IMR-90 (cell line): Measurements from ENCODE around the gene PARPBP. TPM values are rescaled to one million over a fixed set of nuclear protein-coding genes. Genes with fewer than 3 reads are reported as not detected.

Experiments
- ATAC-seq: fragments of 200-7000 bp; cut with Tn5 transposase; 2 replicates; pipeline ENCODE4 v1.9.1; 2020; ENCODE audit warnings: low read depth, mild to moderate bottlenecking, moderate library complexity
- BruUV-seq: library from RNA; stranded (reverse); fragments of 400-500 nt; replicated peaks from 2 replicates; lab custom pipeline; 2021; lab: Mats Ljungman, UMichigan
- CTCF ChIA-PET: fragments of 300-600 bp; formaldehyde crosslinking; extraction: SDS; loops from one replicate; lab custom pipeline; 2021; ENCODE audit warnings: antibody characterized with exemption; lab: Yijun Ruan, JAX
- POLR2A ChIA-PET: fragments of 300-600 bp; sonication (Branson Sonifier 250); formaldehyde crosslinking; loops from one replicate; lab custom pipeline; 2022; ENCODE audit warnings: antibody characterized with exemption; ENCODE audit not compliant: unreplicated experiment; lab: Charles Lee
- DNase-seq: peaks from one replicate; pipeline ENCODE4 v3.0.0; 2013
- H2AFZ ChIP-seq: replicated peaks from 2 replicates; pipeline ENCODE3; 2013; ENCODE audit warnings: low read length, mild to moderate bottlenecking; ENCODE audit not compliant: poor library complexity
- H2AK5ac ChIP-seq: 2 replicates; pipeline ENCODE4 v1.6.1; 2013; ENCODE audit warnings: low read depth, low read length, inconsistent platforms
- H2AK9ac ChIP-seq: replicated peaks from 2 replicates; pipeline ENCODE3; 2013; ENCODE audit warnings: mild to moderate bottlenecking, low read depth, low read length, moderate library complexity; ENCODE audit not compliant: poor library complexity
- H2BK120ac ChIP-seq: 2 replicates; pipeline ENCODE4 v1.6.1; 2013; ENCODE audit warnings: low read depth, low read length, inconsistent platforms
- H2BK15ac ChIP-seq: 3 replicates; pipeline ENCODE4 v1.6.1; 2013; ENCODE audit warnings: low read depth, low read length, inconsistent platforms
- H2BK20ac ChIP-seq: 2 replicates; pipeline ENCODE4 v1.6.1; 2013; ENCODE audit warnings: low read depth, mild to moderate bottlenecking, inconsistent platforms, low read length, moderate library complexity
- H2BK5ac ChIP-seq: 2 replicates; pipeline ENCODE4 v1.6.1; 2013; ENCODE audit warnings: mild to moderate bottlenecking, low read depth, low read length, inconsistent platforms; ENCODE audit not compliant: poor library complexity, severe bottlenecking
- H3K14ac ChIP-seq: replicated peaks from 2 replicates; pipeline ENCODE4 v1.6.1; 2013; ENCODE audit warnings: low read depth, low read length, inconsistent platforms
- H3K18ac ChIP-seq: 2 replicates; pipeline ENCODE4 v1.6.1; 2013; ENCODE audit warnings: low read depth, low read length, control low read depth
- H3K23ac ChIP-seq: 2 replicates; pipeline ENCODE4 v1.6.1; 2013; ENCODE audit warnings: low read depth, low read length, inconsistent platforms
- H3K27ac ChIP-seq: 2 replicates; pipeline ENCODE4 v1.5.1; 2013; ENCODE audit warnings: mild to moderate bottlenecking, control low read depth, low read length; ENCODE audit not compliant: insufficient read depth
- H3K27me3 ChIP-seq: 2 replicates; pipeline ENCODE4 v1.6.1; 2013; ENCODE audit warnings: low read length; ENCODE audit not compliant: control insufficient read depth, insufficient read depth
- H3K36me3 ChIP-seq: 2 replicates; pipeline ENCODE4 v1.6.1; 2013; ENCODE audit warnings: low read length, mixed read lengths; ENCODE audit not compliant: control insufficient read depth, insufficient read depth
- H3K4ac ChIP-seq: 2 replicates; pipeline ENCODE4 v1.6.1; 2013; ENCODE audit warnings: low read depth, low read length, inconsistent platforms
- H3K4me1 ChIP-seq: 2 replicates; pipeline ENCODE4 v1.6.1; 2013; ENCODE audit warnings: low read length, mixed read lengths; ENCODE audit not compliant: control insufficient read depth, insufficient read depth
- H3K4me2 ChIP-seq: 2 replicates; pipeline ENCODE4 v1.6.1; 2013; ENCODE audit warnings: low read depth, mild to moderate bottlenecking, control low read depth, low read length, moderate library complexity
- H3K4me3 ChIP-seq: 2 replicates; pipeline ENCODE4 v1.5.1; 2013; ENCODE audit warnings: low read depth, mild to moderate bottlenecking, control low read depth, low read length, moderate library complexity; ENCODE audit not compliant: insufficient read depth
- H3K56ac ChIP-seq: 2 replicates; pipeline ENCODE4 v1.6.1; 2013; ENCODE audit warnings: low read length, inconsistent platforms; ENCODE audit not compliant: insufficient read depth; ENCODE audit errors: extremely low read depth
- H3K79me1 ChIP-seq, 2 experiments: 2 replicates each; pipeline ENCODE4 v1.6.1; 2013; ENCODE audit warnings: low read length in 2 of 2, inconsistent platforms in 1 of 2, low read depth in 1 of 2
- H3K9ac ChIP-seq: 2 replicates; pipeline ENCODE4 v1.6.1; 2013; ENCODE audit warnings: low read depth, low read length, control low read depth
- H3K9me1 ChIP-seq: 2 replicates; pipeline ENCODE4 v1.6.1; 2013; ENCODE audit warnings: low read length, inconsistent platforms; ENCODE audit not compliant: insufficient read depth
- H3K9me3 ChIP-seq: 2 replicates; pipeline ENCODE4 v1.6.1; 2013; ENCODE audit warnings: low read length; ENCODE audit not compliant: control insufficient read depth, insufficient read depth
- H4K20me1 ChIP-seq: 2 replicates; pipeline ENCODE4 v1.6.1; 2013; ENCODE audit warnings: low read length, inconsistent platforms; ENCODE audit not compliant: insufficient read depth
- H4K5ac ChIP-seq: 2 replicates; pipeline ENCODE4 v1.6.1; 2013; ENCODE audit warnings: mild to moderate bottlenecking, low read depth, low read length, control low read depth
- H4K8ac ChIP-seq, 2 experiments: 2 replicates each; pipeline ENCODE4 v1.6.1; 2013; ENCODE audit warnings: low read depth in 2 of 2, low read length in 2 of 2, control low read depth in 1 of 2, inconsistent platforms in 1 of 2
- H4K91ac ChIP-seq: 2 replicates; pipeline ENCODE4 v1.6.1; 2013; ENCODE audit warnings: low read depth, low read length, inconsistent platforms; ENCODE audit not compliant: insufficient read depth
- BHLHE40 ChIP-seq: fragments of 150-350 bp; IDR thresholded peaks from 2 replicates; pipeline ENCODE4 v1.6.1; 2016; ENCODE audit warnings: mild to moderate bottlenecking, low read depth, low read length
- CEBPB ChIP-seq: IDR thresholded peaks from 2 replicates; pipeline ENCODE4 v1.6.1; 2012; ENCODE audit warnings: low read depth, low read length, improper control_type of control experiment
- CTCF ChIP-seq: conservative IDR thresholded peaks from 2 replicates; pipeline ENCODE4 v1.5.1; 2012; ENCODE audit warnings: mild to moderate bottlenecking, low read depth, low read length, improper control_type of control experiment
- ELK1 ChIP-seq: fragments of 150-350 bp; IDR thresholded peaks from 2 replicates; pipeline ENCODE4 v1.6.1; 2016; ENCODE audit warnings: low read depth, mild to moderate bottlenecking, low read length, moderate library complexity, borderline replicate concordance
- FOS ChIP-seq: fragments of 150-350 bp; IDR thresholded peaks from 2 replicates; pipeline ENCODE4 v1.6.1; 2016; ENCODE audit warnings: low read depth, low read length
- MAFK ChIP-seq: IDR thresholded peaks from 2 replicates; pipeline ENCODE4 v1.6.1; 2012; ENCODE audit warnings: low read depth, low read length, improper control_type of control experiment
- MAZ ChIP-seq: IDR thresholded peaks from 2 replicates; pipeline ENCODE4 v1.6.1; 2012; ENCODE audit warnings: low read depth, mild to moderate bottlenecking, low read length, improper control_type of control experiment, moderate library complexity, borderline replicate concordance
- MXI1 ChIP-seq: IDR thresholded peaks from 2 replicates; pipeline ENCODE4 v1.6.1; 2012; ENCODE audit warnings: low read depth, mild to moderate bottlenecking, low read length, moderate library complexity, borderline replicate concordance
- NFE2L2 ChIP-seq: fragments of 150-350 bp; IDR thresholded peaks from 2 replicates; pipeline ENCODE4 v1.6.1; 2016; ENCODE audit warnings: low read depth, mild to moderate bottlenecking, low read length
- POLR2A ChIP-seq: IDR thresholded peaks from 2 replicates; pipeline ENCODE4 v1.6.1; 2012; ENCODE audit warnings: mild to moderate bottlenecking, low read depth, low read length
- RAD21 ChIP-seq: IDR thresholded peaks from 2 replicates; pipeline ENCODE4 v1.6.1; 2012; ENCODE audit warnings: low read length, improper control_type of control experiment
- RCOR1 ChIP-seq: IDR thresholded peaks from 2 replicates; pipeline ENCODE4 v1.6.1; 2012; ENCODE audit warnings: mild to moderate bottlenecking, low read length, improper control_type of control experiment; ENCODE audit not compliant: insufficient replicate concordance
- RFX5 ChIP-seq: IDR thresholded peaks from 2 replicates; pipeline ENCODE4 v1.8.0; 2012; ENCODE audit warnings: low read depth, mild to moderate bottlenecking, low read length, moderate library complexity
- SMC3 ChIP-seq: fragments of 150-350 bp; IDR thresholded peaks from 2 replicates; pipeline ENCODE4 v1.6.1; 2016; ENCODE audit warnings: low read depth, mild to moderate bottlenecking, antibody characterized with exemption, low read length, moderate library complexity
- WGBS, 2 experiments: methylation state at CpG; one replicate each; pipeline versions ENCODE4 v1.1.5 to v1.1.7; 2013; ENCODE audit warnings: missing lambda C conversion rate in 2 of 2; ENCODE audit not compliant: insufficient read length in 1 of 2; ENCODE audit errors: extremely low coverage in 2 of 2; 5-methylcytosine and 5-hydroxymethylcytosine counted together
- dilution Hi-C: fragments of 300-500 bp; cut with HindIII; formaldehyde crosslinking; loops from one replicate; pipeline ENCODE4 v1.14.3; 2018; ENCODE audit warnings: low sequenced_read_pairs; ENCODE audit not compliant: unreplicated experiment
- in situ Hi-C: fragments of 300-500 bp; cut with MboI; formaldehyde crosslinking; loops from 3 replicates; pipeline ENCODE4 v1.14.3; 2019; ENCODE audit warnings: low sequenced_read_pairs, inconsistent platforms, mixed read lengths
- intact Hi-C: fragments of 100-400 bp; cut with micrococcal nuclease; formaldehyde crosslinking; loops from 2 replicates; pipeline ENCODE4 v1.10.0; 2022
- polyA plus RNA-seq, 3 experiments: library from polyadenylated mRNA; depleted of rRNA; stranded (reverse); fragments of >200 nt; gene quantifications; 2 replicates each; pipeline ENCODE4 v1.2.3, GENCODE V29; 2012; ENCODE audit warnings: low replicate concordance in 1 of 3
- total RNA-seq: library from RNA; depleted of rRNA; stranded (reverse); fragments of >200 nt; gene quantifications from 2 replicates; pipeline ENCODE4 v1.2.3, GENCODE V29; 2012

PARPBP gene
- total and polyA plus RNA-seq, 2 of the 4 experiments (the other 2 are of a cell fraction), result 4.8 to 7.2 TPM

GRCh38 chr12:102096855-102097254 lies 23.1 kb upstream of the PARPBP start:
- no peak overlapping the region for H3K9ac ChIP-seq
- BruUV-seq, result no TSS peak
- no peak overlapping the region for H2AK5ac ChIP-seq
- H2BK120ac ChIP-seq, result no peak overlapping the region
- in situ Hi-C loops, result no loop called here
- peaks cover 0 to 12% of the 10 kb centered on the region in 2 experiments; a peak in 1 of 4 replicates for H3K79me1 ChIP-seq
- DNase-seq (no peak), ATAC-seq (no peak)
- H3K4me2 ChIP-seq, result no peak overlapping the region
- peaks cover 3% of the 10 kb centered on the region; the same call in 1 of the 2 replicates for H3K4me1 ChIP-seq
- H3K14ac ChIP-seq, result no peak overlapping the region
- no CpG with 5 or more reads among the region's 3 CpGs for WGBS, 2 experiments
- H3K27ac ChIP-seq, result no peak overlapping the region
- no peak overlapping the region for H2BK20ac ChIP-seq
- ChIA-PET POLR2A (no interaction called here), CTCF (interaction anchor here (0.5 to 0.6 kb wide), 2 partner anchors 698 to 1773 kb away, joined by 3 read pairs; no protein-coding TSS in a partner anchor)
- no peak overlapping the region for H3K56ac ChIP-seq
- no peaks in the 10 kb centered on the region for H3K9me3 ChIP-seq
- intact Hi-C loops, result loop anchor here (10.0 kb wide), 1 partner anchor 322 kb away; no protein-coding TSS in a partner anchor
- H3K36me3 ChIP-seq, result peaks cover 11% of the 10 kb centered on the region
- H2AFZ ChIP-seq, result no peak overlapping the region
- H4K20me1 ChIP-seq, result no peaks in the 10 kb centered on the region
- no peak overlapping the region for H3K4me3 ChIP-seq
- no peak overlapping the region for H3K4ac ChIP-seq
- no peak overlapping the region for H2AK9ac ChIP-seq
- no peak overlapping the region for H3K23ac ChIP-seq
- TF ChIP-seq CTCF (no peak), SMC3 (no peak), BHLHE40 (no peak), FOS (no peak), POLR2A (no peak), RCOR1 (no peak), RFX5 (no peak), MXI1 (no peak), MAFK (no peak), ELK1 (no peak), CEBPB (no peak), RAD21 (no peak), NFE2L2 (no peak), MAZ (no peak)
- no peak overlapping the region for H4K91ac ChIP-seq
- no peak overlapping the region for H4K5ac ChIP-seq
- no peak overlapping the region for H3K18ac ChIP-seq
- H4K8ac ChIP-seq, result no peak overlapping the region
- H3K27me3 ChIP-seq, result no peaks in the 10 kb centered on the region
- no peaks in the 10 kb centered on the region for H3K9me1 ChIP-seq
- dilution Hi-C loops, result no loop called here
- no peak overlapping the region for H2BK15ac ChIP-seq
- no peak overlapping the region for H2BK5ac ChIP-seq
